Measurements from ENCODE around the gene WNK2. TPM values are rescaled to one million over a fixed set of nuclear protein-coding genes. Genes with fewer than 3 reads are reported as not detected.
"Not testable (repeated sequence)": the region's sequence is repeated elsewhere in the genome, so short reads cannot be mapped to it uniquely, and the experiment has no call there.

Gene WNK2
- total RNA-seq, 1 experiment from 2014 or later = 69.4 TPM

- H3K79me1 ChIP-seq (ENCODE audit: insufficient read depth, low read depth, low read length, poor library complexity, severe bottlenecking) = no peaks in the 10 kb centered on the region
- H3K14ac ChIP-seq (ENCODE audit: insufficient read depth, low read length) = no peak overlapping the region
- no peak overlapping the region for H3K4me2 ChIP-seq (ENCODE audit: insufficient read depth, insufficient read length, low read length)
- no peak overlapping the region for H2BK15ac ChIP-seq (ENCODE audit: low read depth, low read length)
- H3K79me2 ChIP-seq (ENCODE audit: insufficient read depth, low read length) = no peaks in the 10 kb centered on the region
- Mint-ChIP-seq H3K27ac (no peak overlapping the region; a peak in 1 of 7 replicates), H3K4me3 (no peak overlapping the region), H3K36me3 (ENCODE audit: insufficient read depth in 1 of 3, low read depth in 3 of 3) (peaks cover 0 to 14% (median 4%) of the 10 kb centered on the region in 3 experiments; a peak in 4 of 7 replicates), H3K27me3 (ENCODE audit: low read depth) (no peaks in the 10 kb centered on the region), H3K9me3 (no peaks in the 10 kb centered on the region), H3K4me1 (peaks cover 11 to 13% of the 10 kb centered on the region in 2 experiments)
- no peak for DNase-seq
- H4K20me1 ChIP-seq (ENCODE audit: control insufficient read depth, insufficient read depth, insufficient read length) = no peaks in the 10 kb centered on the region
- no peak overlapping the region for H3K18ac ChIP-seq (ENCODE audit: insufficient read length, low read depth, low read length)
- no peaks in the 10 kb centered on the region for H3K9me3 ChIP-seq (ENCODE audit: control insufficient read depth, low read depth, low read length)
- H4K8ac ChIP-seq (replicated peaks; ENCODE audit: insufficient read length, low read depth, low read length) = no peak overlapping the region
- no peak overlapping the region for H2AK5ac ChIP-seq (ENCODE audit: insufficient read length, low read length)
- H3K9ac ChIP-seq (ENCODE audit: extremely low read depth, insufficient read length, low read length) = no peak overlapping the region
- H2BK5ac ChIP-seq (ENCODE audit: insufficient read length, low read length) = no peak overlapping the region
- no peak overlapping the region for H3K27ac ChIP-seq (ENCODE audit: insufficient read length, low read depth, low read length)
- no peak overlapping the region for H3K4ac ChIP-seq (ENCODE audit: low read depth, low read length)
- H2BK120ac ChIP-seq (ENCODE audit: low read depth, low read length, poor library complexity, severe bottlenecking) = no peak overlapping the region
- WGBS (ENCODE audit: extremely low coverage, insufficient read length, low lambda C conversion rate) = no CpG with 5 or more reads among the region's 4 CpGs
- H3K23ac ChIP-seq (ENCODE audit: insufficient read length, low read depth, low read length) = no peak overlapping the region
- H3K56ac ChIP-seq (ENCODE audit: insufficient read length, low read depth, low read length) = no peak overlapping the region
- H4K91ac ChIP-seq (ENCODE audit: insufficient read length, low read depth, low read length) = no peak overlapping the region
- no peak overlapping the region for H4K5ac ChIP-seq (ENCODE audit: insufficient read length, low read depth, low read length)
- H2BK12ac ChIP-seq (ENCODE audit: insufficient read length, low read depth, low read length) = no peak overlapping the region
- H3T11ph ChIP-seq (ENCODE audit: low read length) = no peak overlapping the region
- H3K27me3 ChIP-seq (ENCODE audit: insufficient read depth, low read length) = no peaks in the 10 kb centered on the region
- no peaks in the 10 kb centered on the region for H3K23me2 ChIP-seq (ENCODE audit: insufficient read length, low read depth, low read length, poor library complexity, severe bottlenecking)
- H2BK20ac ChIP-seq (ENCODE audit: low read depth, low read length, poor library complexity, severe bottlenecking) = no peak overlapping the region
- no peak overlapping the region for H2AFZ ChIP-seq (ENCODE audit: low read length)
- no peak for TF ChIP-seq CTCF (conservative IDR thresholded peaks at IDR 0.05)
- H3K4me1 ChIP-seq (ENCODE audit: insufficient read depth, low read length) = no peaks in the 10 kb centered on the region; the same call in 1 of the 2 replicates
These were observed 66.2 kb downstream of the WNK2 start for GRCh38 chr9:93250185-93250584.

- H3K36me3 Mint-ChIP-seq (ENCODE audit: insufficient read depth in 1 of 3, low read depth in 3 of 3) = peaks cover 3 to 18% (median 10%) of the 10 kb centered on the region in 3 experiments; a peak in 6 of 7 replicates
- H3K27ac Mint-ChIP-seq; H3K9ac ChIP-seq (ENCODE audit: extremely low read depth, insufficient read length, low read length); H4K20me1 ChIP-seq (ENCODE audit: control insufficient read depth, insufficient read depth, insufficient read length); H3K4me3 Mint-ChIP-seq; H2AFZ ChIP-seq (ENCODE audit: low read length); H2AK5ac ChIP-seq (ENCODE audit: insufficient read length, low read length); H3K9me3 ChIP-seq (ENCODE audit: control insufficient read depth, low read depth, low read length); H3K4me1 ChIP-seq (ENCODE audit: insufficient read depth, low read length); H3K4me2 ChIP-seq (ENCODE audit: insufficient read depth, insufficient read length, low read length); H4K8ac ChIP-seq (replicated peaks; ENCODE audit: insufficient read length, low read depth, low read length); H2BK20ac ChIP-seq (ENCODE audit: low read depth, low read length, poor library complexity, severe bottlenecking); H4K91ac ChIP-seq (ENCODE audit: insufficient read length, low read depth, low read length); H2BK5ac ChIP-seq (ENCODE audit: insufficient read length, low read length); H3K14ac ChIP-seq (ENCODE audit: insufficient read depth, low read length); H3T11ph ChIP-seq (ENCODE audit: low read length); H3K79me1 ChIP-seq (ENCODE audit: insufficient read depth, low read depth, low read length, poor library complexity, severe bottlenecking); H3K79me2 ChIP-seq (ENCODE audit: insufficient read depth, low read length); H2BK120ac ChIP-seq (ENCODE audit: low read depth, low read length, poor library complexity, severe bottlenecking); H4K5ac ChIP-seq (ENCODE audit: insufficient read length, low read depth, low read length); H3K23me2 ChIP-seq (ENCODE audit: insufficient read length, low read depth, low read length, poor library complexity, severe bottlenecking); H3K23ac ChIP-seq (ENCODE audit: insufficient read length, low read depth, low read length); H2BK15ac ChIP-seq (ENCODE audit: low read depth, low read length); H3K27me3 Mint-ChIP-seq (ENCODE audit: low read depth); H3K27ac ChIP-seq (ENCODE audit: insufficient read length, low read depth, low read length); H3K56ac ChIP-seq (ENCODE audit: insufficient read length, low read depth, low read length); H3K4ac ChIP-seq (ENCODE audit: low read depth, low read length); H3K27me3 ChIP-seq (ENCODE audit: insufficient read depth, low read length); H2BK12ac ChIP-seq (ENCODE audit: insufficient read length, low read depth, low read length); H3K18ac ChIP-seq (ENCODE audit: insufficient read length, low read depth, low read length); H3K9me3 Mint-ChIP-seq; DNase-seq: not testable (repeated sequence)
- H3K4me1 Mint-ChIP-seq = peaks cover 9 to 11% of the 10 kb centered on the region in 2 experiments
- no CpG with 5 or more reads among the region's 8 CpGs for WGBS (ENCODE audit: extremely low coverage, insufficient read length, low lambda C conversion rate)
These were observed 67.4 kb downstream of the WNK2 start for GRCh38 chr9:93251309-93251708.

All from H9 (cell line).